ENCODE results near the gene SMPDL3A. TPM values are rescaled to one million over a fixed set of nuclear protein-coding genes. Genes with fewer than 3 reads are reported as not detected.

Gene SMPDL3A
- total RNA-seq, 3 donors from 2014 or later, result 9.1 to 26.5 (median 17.0) TPM

DNA sequence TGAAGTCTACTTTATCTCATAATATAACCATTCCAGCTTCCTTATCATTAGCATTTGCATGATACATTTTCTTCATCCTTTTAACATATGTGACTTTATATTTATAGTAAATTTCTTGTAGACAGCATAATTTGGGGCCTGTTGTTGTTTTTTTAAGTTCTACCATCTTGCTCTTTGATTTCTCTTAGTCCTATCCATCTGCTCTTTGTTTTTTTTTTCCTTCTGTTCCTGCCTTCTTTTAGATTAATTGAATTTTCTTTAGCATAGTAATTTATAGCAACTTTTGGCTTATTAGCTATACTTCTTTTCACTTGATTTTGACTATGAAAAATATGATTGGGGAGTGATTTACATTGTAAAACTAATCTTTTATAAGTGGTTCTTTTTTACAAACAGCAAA lies 28.7 kb upstream of the SMPDL3A start:
- intact Hi-C loops (cut with DNase I; ENCODE audit: low total_unique reads), result no loop called here
- DNase-seq (ENCODE audit: low spot score in 2 of 2), result no peak
- Histone ChIP-seq H3K27me3 (no peaks in the 10 kb centered on the region), H3K4me3 (no peak overlapping the region), H3K9me3 (no peaks in the 10 kb centered on the region), H3K4me1 (no peaks in the 10 kb centered on the region), H3K27ac (no peak overlapping the region), H3K36me3 (no peaks in the 10 kb centered on the region)
- TF ChIP-seq POLR2A (IDR thresholded peaks at IDR 0.05) (no peak), POLR2AphosphoS5 (IDR thresholded peaks at IDR 0.05) (no peak)
- TF ChIP-seq, protein P1, sequence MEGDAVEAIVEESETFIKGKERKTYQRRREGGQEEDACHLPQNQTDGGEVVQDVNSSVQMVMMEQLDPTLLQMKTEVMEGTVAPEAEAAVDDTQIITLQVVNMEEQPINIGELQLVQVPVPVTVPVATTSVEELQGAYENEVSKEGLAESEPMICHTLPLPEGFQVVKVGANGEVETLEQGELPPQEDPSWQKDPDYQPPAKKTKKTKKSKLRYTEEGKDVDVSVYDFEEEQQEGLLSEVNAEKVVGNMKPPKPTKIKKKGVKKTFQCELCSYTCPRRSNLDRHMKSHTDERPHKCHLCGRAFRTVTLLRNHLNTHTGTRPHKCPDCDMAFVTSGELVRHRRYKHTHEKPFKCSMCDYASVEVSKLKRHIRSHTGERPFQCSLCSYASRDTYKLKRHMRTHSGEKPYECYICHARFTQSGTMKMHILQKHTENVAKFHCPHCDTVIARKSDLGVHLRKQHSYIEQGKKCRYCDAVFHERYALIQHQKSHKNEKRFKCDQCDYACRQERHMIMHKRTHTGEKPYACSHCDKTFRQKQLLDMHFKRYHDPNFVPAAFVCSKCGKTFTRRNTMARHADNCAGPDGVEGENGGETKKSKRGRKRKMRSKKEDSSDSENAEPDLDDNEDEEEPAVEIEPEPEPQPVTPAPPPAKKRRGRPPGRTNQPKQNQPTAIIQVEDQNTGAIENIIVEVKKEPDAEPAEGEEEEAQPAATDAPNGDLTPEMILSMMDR (IDR thresholded peaks at IDR 0.05), result no peak

DNA sequence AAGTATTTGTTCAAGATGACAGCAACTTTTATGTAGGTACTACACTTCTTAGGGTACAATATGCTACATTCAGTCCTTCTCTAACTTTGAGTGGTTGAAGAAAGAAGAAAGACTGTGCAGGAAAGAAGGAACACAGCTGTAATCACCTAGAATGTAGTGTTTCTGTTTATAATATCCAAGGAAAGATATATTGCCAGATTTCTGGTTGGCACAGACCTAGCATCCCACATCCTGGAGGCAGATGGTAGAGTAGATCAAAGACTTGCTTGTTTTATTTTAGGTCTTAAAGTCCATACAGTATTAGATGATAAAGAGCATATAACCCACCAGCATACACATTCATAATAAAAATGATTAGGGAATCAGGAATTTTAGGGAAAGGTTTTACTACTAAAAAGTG lies 22.8 kb upstream of the SMPDL3A start:
- intact Hi-C loops (cut with DNase I; ENCODE audit: low total_unique reads), result no loop called here
- no peaks in the 10 kb centered on the region for H3K9me3 ChIP-seq
- no peak overlapping the region for H3K27ac ChIP-seq
- H3K36me3 ChIP-seq, result no peaks in the 10 kb centered on the region
- TF ChIP-seq, protein P1 (IDR thresholded peaks at IDR 0.05), result no peak
- no peak for TF ChIP-seq POLR2A (IDR thresholded peaks at IDR 0.05)
- no peak for TF ChIP-seq POLR2AphosphoS5 (IDR thresholded peaks at IDR 0.05)
- H3K4me3 ChIP-seq, result no peak overlapping the region
- H3K4me1 ChIP-seq, result no peaks in the 10 kb centered on the region
- no peaks in the 10 kb centered on the region for H3K27me3 ChIP-seq
- DNase-seq (ENCODE audit: low spot score in 2 of 2), result no peak

DNA sequence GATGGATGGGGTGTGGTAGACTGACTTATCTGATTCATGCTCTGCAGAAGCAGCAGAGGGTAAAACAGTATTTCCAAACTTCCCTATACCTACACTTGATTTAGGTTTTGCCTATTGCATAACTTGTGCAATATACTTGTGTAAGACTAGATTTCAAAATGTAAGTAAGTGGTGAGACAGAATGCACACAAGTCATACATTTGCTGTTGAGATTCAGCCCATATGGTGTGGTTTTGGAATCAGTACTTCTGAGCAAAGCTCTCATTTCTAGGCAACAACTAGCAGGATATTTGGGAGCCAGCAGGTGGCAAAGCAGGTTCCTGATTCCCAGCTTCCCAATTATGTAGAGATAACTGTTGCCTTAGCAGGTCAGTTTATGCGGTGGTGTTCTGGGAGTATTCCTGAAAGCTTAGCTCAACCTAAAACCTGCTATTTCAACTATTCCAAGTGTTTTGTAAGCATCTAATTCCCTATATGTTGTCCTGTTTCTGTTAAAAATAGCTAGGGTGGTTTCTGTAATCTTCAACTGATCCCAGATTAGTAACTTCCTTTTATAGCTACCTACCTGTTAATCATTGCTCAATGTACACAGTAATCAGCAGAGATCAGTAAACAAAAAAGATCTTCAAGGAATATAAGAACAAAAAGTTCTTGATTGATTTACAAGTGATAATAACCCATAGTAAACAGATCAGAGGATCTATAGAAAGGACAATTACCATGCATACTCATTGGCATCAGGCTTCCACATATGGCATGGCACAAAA lies 18.0 kb upstream of the SMPDL3A start:
- Histone ChIP-seq H3K27me3 (no peaks in the 10 kb centered on the region), H3K36me3 (no peaks in the 10 kb centered on the region), H3K9me3 (no peaks in the 10 kb centered on the region), H3K4me3 (no peak overlapping the region), H3K4me1 (no peaks in the 10 kb centered on the region), H3K27ac (no peak overlapping the region)
- TF ChIP-seq POLR2AphosphoS5 (IDR thresholded peaks at IDR 0.05) (no peak), POLR2A (IDR thresholded peaks at IDR 0.05) (no peak)
- TF ChIP-seq, protein P1 (IDR thresholded peaks at IDR 0.05), result no peak
- DNase-seq (ENCODE audit: low spot score in 2 of 2), result no peak
- intact Hi-C loops (cut with DNase I; ENCODE audit: low total_unique reads), result no loop called here

DNA sequence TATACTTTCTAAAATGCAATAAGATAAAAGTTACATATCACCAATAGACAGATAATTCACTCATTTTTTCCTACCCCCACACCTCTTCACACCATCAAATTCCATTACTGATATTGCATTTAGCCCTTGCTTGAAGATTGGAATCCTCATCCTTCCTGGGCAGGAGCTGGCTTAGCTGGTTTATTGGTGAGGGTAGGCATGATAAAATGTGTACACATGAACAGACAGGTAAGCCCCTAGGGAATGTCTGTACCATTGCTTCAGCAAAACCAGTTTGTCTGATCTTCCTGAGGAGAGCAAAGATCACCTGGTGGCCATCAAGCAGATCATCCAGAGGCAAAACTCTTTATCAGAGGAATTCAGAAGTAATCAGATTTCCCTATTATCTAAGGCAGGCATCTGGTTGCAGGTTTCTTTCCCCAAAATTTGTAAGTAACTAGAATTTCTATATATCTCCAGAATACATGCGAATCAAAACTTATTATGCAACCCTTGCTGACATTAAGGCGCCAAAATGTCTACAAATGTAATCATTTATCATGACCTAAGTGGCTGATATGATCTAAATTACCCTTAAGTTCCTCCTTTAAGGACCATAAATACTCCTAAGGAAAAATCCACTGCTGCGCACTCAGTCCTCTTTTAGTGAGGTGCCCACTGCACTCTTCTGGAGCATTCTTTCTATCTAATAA lies 16.2 kb upstream of the SMPDL3A start:
- no peak overlapping the region for H3K4me3 ChIP-seq
- no peak for DNase-seq (ENCODE audit: low spot score in 2 of 2)
- no peak for TF ChIP-seq POLR2A (IDR thresholded peaks at IDR 0.05)
- TF ChIP-seq, protein P1 (IDR thresholded peaks at IDR 0.05), result no peak
- no peak for TF ChIP-seq POLR2AphosphoS5 (IDR thresholded peaks at IDR 0.05)
- H3K4me1 ChIP-seq, result no peaks in the 10 kb centered on the region
- no peaks in the 10 kb centered on the region for H3K27me3 ChIP-seq
- H3K9me3 ChIP-seq, result no peaks in the 10 kb centered on the region
- intact Hi-C loops (cut with DNase I; ENCODE audit: low total_unique reads), result no loop called here
- H3K36me3 ChIP-seq, result no peaks in the 10 kb centered on the region
- H3K27ac ChIP-seq, result no peak overlapping the region

DNA sequence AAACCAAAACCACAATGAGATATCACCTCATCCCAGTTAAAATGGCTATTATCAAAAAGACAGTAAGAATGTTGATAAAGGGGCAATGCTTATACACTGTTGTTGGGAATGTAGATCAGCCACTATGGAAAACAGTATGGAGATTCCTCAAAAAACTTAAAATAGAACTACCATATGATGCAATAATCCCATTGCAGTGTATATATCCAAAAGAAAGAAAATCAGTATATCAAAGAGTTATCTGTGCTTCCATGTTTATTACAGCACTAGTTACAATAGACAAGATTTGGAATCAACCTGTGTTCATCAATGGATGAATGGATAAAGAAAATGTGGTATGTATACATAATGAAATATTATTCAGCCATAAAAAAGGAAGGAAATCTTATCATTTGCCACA lies 13.1 kb upstream of the SMPDL3A start:
- Histone ChIP-seq H3K4me3 (no peak overlapping the region), H3K27ac (no peak overlapping the region), H3K36me3 (no peaks in the 10 kb centered on the region), H3K4me1 (no peaks in the 10 kb centered on the region), H3K9me3 (no peaks in the 10 kb centered on the region), H3K27me3 (no peaks in the 10 kb centered on the region)
- TF ChIP-seq POLR2A (IDR thresholded peaks at IDR 0.05), result no peak
- TF ChIP-seq, protein P1 (IDR thresholded peaks at IDR 0.05), result no peak
- no peak for TF ChIP-seq POLR2AphosphoS5 (IDR thresholded peaks at IDR 0.05)
- no peak for DNase-seq (ENCODE audit: low spot score in 2 of 2)
- intact Hi-C loops (cut with DNase I; ENCODE audit: low total_unique reads), result no loop called here

All from breast epithelium (tissue), 4 donors.